K562 (cell line): ENCODE data around the gene CNTF. TPM values are rescaled to one million over a fixed set of nuclear protein-coding genes. Genes with fewer than 3 reads are reported as not detected.

ENCODE experiments used
- FOXM1 ChIP-seq, 2 experiments: fragments of 450-650 bp in 1 of 2; sonication (generic) in 1 of 2; formaldehyde crosslinking in 1 of 2; IDR thresholded peaks; 2 replicates each; pipeline versions ENCODE4 v1.6.1 to v1.9.0; 2017 to 2022; ENCODE audit warnings: low read depth in 2 of 2, mild to moderate bottlenecking in 2 of 2, missing genetic modification reagents in 1 of 2, moderate library complexity in 1 of 2
- MED1 ChIP-seq: sonication (generic); formaldehyde crosslinking; IDR thresholded peaks from 2 replicates; pipeline ENCODE4 v1.8.1; 2023; ENCODE audit warnings: missing genetic modification reagents, borderline replicate concordance
- POLR2AphosphoS5 ChIP-seq: IDR thresholded peaks from 2 replicates; pipeline ENCODE4 v1.6.1; 2011; ENCODE audit warnings: mild to moderate bottlenecking, low read depth, low read length, moderate library complexity; ENCODE audit not compliant: control insufficient read depth, insufficient read depth
- RUNX1 ChIP-seq: sonication (generic); IDR thresholded peaks from 2 replicates; pipeline ENCODE4 v1.6.1; 2016; ENCODE audit warnings: antibody characterized with exemption, low read depth
- SNIP1 ChIP-seq: fragments of 450-650 bp; IDR thresholded peaks from 2 replicates; pipeline ENCODE4 v1.7.1; 2017; ENCODE audit warnings: low read depth, mild to moderate bottlenecking
- TOE1 ChIP-seq, 2 experiments: fragments of 450-650 bp in 1 of 2; sonication (generic) in 1 of 2; formaldehyde crosslinking in 1 of 2; IDR thresholded peaks; 2 replicates each; pipeline versions ENCODE4 v1.7.1 to v1.8.0; 2016 to 2022; ENCODE audit warnings: borderline replicate concordance in 2 of 2, mild to moderate bottlenecking in 2 of 2, antibody characterized with exemption in 1 of 2, inconsistent platforms in 1 of 2, low read depth in 1 of 2, missing genetic modification reagents in 1 of 2, moderate library complexity in 1 of 2
- ZNF134 ChIP-seq: fragments of 250-450 bp; sonication (Bioruptor Pico); conservative IDR thresholded peaks from 2 replicates; pipeline ENCODE4 v1.4.0; 2020
- ZNF444 ChIP-seq: fragments of 250-450 bp; sonication (Bioruptor Pico); IDR thresholded peaks from 2 replicates; pipeline ENCODE4 v1.4.0; 2020; ENCODE audit warnings: mild to moderate bottlenecking, moderate library complexity
- ZNF707 ChIP-seq: fragments of 250-450 bp; sonication (Bioruptor Pico); conservative IDR thresholded peaks from 2 replicates; pipeline ENCODE4 v1.8.0; 2022; ENCODE audit warnings: inconsistent platforms, mild to moderate bottlenecking, moderate library complexity
- polyA plus RNA-seq, 8 experiments: library from polyadenylated mRNA; depleted of rRNA in 4 of 8; stranded (reverse) in 5 of 8; unstranded in 3 of 8; fragments of >200 nt; fragmentation: Nextera tagmentation in 2 of 8; fragmentation: Illumina TruSeq in 1 of 8; extraction: Ambion mirVana in 2 of 8; extraction: Trizol in 1 of 8; gene quantifications; 2 replicates each; pipeline versions ENCODE4 v1.2.1 to v1.2.3, GENCODE V29; 2011 to 2014; ENCODE audit warnings: inconsistent platforms in 1 of 8, missing spikeins in 1 of 8
- total RNA-seq, 7 experiments: library from RNA; depleted of rRNA in 6 of 7; stranded (reverse); fragments of >200 nt in 6 of 7; fragmentation: Illumina TruSeq in 2 of 7; extraction: Trizol in 2 of 7; gene quantifications; 2 replicates each; pipeline versions ENCODE4 v1.2.1 to v1.2.3, GENCODE V29; 2011 to 2021; ENCODE audit warnings: low replicate concordance in 1 of 7
- TF ChIP-seq, protein P1 (sequence below): sonication (generic); formaldehyde crosslinking; IDR thresholded peaks from 2 replicates; pipeline ENCODE4 v1.8.1; 2023; ENCODE audit warnings: mild to moderate bottlenecking, missing genetic modification reagents
- TF ChIP-seq, protein P2 (sequence below), 2 experiments: IDR thresholded peaks; 2 replicates each; pipeline ENCODE4 v1.6.1; 2011; ENCODE audit warnings: borderline replicate concordance in 1 of 2, control low read depth in 1 of 2, low read depth in 1 of 2, low read length in 1 of 2, mild to moderate bottlenecking in 1 of 2, mixed read lengths in 1 of 2, moderate library complexity in 1 of 2; ENCODE audit not compliant: insufficient read depth in 1 of 2, insufficient read length in 1 of 2, poor library complexity in 1 of 2, severe bottlenecking in 1 of 2; ENCODE audit errors: extremely low read depth in 1 of 2
- TF ChIP-seq, protein P3 (sequence below), 2 experiments: fragments of 450-650 bp; formaldehyde crosslinking in 1 of 2; IDR thresholded peaks; 2 replicates each; pipeline versions ENCODE4 v1.4.0 to v1.6.1; 2014 to 2020; ENCODE audit warnings: mild to moderate bottlenecking in 2 of 2, borderline replicate concordance in 1 of 2, low read depth in 1 of 2

CNTF gene
- total and polyA plus RNA-seq, 9 of the 15 experiments (the other 6 are each of a cell fraction or from before 2014, with no cell fraction given): 0.17 to 5.0 (median 2.3) TPM

DNA sequence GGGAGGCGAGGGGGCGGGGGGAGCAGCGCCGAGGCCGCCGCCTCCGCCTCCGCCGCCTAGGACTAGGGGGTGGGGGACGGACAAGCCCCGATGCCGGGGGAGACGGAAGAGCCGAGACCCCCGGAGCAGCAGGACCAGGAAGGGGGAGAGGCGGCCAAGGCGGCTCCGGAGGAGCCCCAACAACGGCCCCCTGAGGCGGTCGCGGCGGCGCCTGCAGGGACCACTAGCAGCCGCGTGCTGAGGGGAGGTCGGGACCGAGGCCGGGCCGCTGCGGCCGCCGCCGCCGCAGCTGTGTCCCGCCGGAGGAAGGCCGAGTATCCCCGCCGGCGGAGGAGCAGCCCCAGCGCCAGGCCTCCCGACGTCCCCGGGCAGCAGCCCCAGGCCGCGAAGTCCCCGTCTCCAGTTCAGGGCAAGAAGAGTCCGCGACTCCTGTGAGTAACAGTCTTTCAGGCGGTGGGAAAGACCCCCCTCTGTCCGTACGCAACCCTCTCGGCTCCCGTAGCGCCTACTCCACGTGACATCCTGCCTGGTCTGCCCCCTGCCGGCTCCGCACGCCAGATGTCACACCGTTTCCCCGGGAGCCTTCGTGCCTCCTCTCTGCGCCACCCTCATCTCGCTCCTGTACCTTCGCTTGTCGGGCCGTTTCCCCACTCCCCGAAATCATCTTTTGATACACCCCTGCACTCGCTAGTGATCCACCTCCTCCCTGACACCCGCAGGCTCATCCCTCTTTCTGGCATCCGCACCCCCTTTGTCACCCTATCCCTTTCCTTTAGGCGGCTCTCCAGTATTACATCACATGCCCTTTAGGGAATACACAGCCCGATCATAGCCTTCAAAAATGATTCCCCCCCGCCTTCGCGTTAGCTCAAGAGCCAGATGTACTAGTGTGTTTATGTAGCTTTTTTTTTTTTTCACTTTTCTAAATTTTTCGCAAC lies 43.0 kb upstream of the CNTF start (continued):
- TF ChIP-seq, protein P1, sequence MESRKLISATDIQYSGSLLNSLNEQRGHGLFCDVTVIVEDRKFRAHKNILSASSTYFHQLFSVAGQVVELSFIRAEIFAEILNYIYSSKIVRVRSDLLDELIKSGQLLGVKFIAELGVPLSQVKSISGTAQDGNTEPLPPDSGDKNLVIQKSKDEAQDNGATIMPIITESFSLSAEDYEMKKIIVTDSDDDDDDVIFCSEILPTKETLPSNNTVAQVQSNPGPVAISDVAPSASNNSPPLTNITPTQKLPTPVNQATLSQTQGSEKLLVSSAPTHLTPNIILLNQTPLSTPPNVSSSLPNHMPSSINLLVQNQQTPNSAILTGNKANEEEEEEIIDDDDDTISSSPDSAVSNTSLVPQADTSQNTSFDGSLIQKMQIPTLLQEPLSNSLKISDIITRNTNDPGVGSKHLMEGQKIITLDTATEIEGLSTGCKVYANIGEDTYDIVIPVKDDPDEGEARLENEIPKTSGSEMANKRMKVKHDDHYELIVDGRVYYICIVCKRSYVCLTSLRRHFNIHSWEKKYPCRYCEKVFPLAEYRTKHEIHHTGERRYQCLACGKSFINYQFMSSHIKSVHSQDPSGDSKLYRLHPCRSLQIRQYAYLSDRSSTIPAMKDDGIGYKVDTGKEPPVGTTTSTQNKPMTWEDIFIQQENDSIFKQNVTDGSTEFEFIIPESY (CRISPR knock-in tag): peak; percentile 50; the same call in 1 of the 2 replicates
- peak; percentile 96 for TF ChIP-seq TOE1 (IDR thresholded peaks at IDR 0.05; ENCODE audit: borderline replicate concordance)
- TF ChIP-seq TOE1 (CRISPR knock-in tag; IDR thresholded peaks at IDR 0.05; ENCODE audit: borderline replicate concordance, low read depth): no peak
- TF ChIP-seq ZNF707 (CRISPR knock-in tag): no peak
- TF ChIP-seq, protein P2, sequence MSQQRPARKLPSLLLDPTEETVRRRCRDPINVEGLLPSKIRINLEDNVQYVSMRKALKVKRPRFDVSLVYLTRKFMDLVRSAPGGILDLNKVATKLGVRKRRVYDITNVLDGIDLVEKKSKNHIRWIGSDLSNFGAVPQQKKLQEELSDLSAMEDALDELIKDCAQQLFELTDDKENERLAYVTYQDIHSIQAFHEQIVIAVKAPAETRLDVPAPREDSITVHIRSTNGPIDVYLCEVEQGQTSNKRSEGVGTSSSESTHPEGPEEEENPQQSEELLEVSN (IDR thresholded peaks at IDR 0.05; ENCODE audit: borderline replicate concordance in 1 of 2, extremely low read depth in 1 of 2, insufficient read depth in 1 of 2, insufficient read length in 1 of 2, low read depth in 1 of 2, low read length in 1 of 2, poor library complexity in 1 of 2, severe bottlenecking in 1 of 2): peak; percentile 91 to 94
- no peak for TF ChIP-seq SNIP1
- peak; percentile 56 for TF ChIP-seq FOXM1 (IDR thresholded peaks at IDR 0.05; ENCODE audit: low read depth)
- TF ChIP-seq FOXM1 (CRISPR knock-in tag; IDR thresholded peaks at IDR 0.05; ENCODE audit: low read depth): peak; percentile 95
- TF ChIP-seq MED1 (CRISPR knock-in tag): no peak
- peak; percentile 71 for TF ChIP-seq POLR2AphosphoS5
- no peak for TF ChIP-seq ZNF444 (CRISPR knock-in tag)
- no peak for TF ChIP-seq ZNF134 (CRISPR knock-in tag)
- TF ChIP-seq, protein P3, sequence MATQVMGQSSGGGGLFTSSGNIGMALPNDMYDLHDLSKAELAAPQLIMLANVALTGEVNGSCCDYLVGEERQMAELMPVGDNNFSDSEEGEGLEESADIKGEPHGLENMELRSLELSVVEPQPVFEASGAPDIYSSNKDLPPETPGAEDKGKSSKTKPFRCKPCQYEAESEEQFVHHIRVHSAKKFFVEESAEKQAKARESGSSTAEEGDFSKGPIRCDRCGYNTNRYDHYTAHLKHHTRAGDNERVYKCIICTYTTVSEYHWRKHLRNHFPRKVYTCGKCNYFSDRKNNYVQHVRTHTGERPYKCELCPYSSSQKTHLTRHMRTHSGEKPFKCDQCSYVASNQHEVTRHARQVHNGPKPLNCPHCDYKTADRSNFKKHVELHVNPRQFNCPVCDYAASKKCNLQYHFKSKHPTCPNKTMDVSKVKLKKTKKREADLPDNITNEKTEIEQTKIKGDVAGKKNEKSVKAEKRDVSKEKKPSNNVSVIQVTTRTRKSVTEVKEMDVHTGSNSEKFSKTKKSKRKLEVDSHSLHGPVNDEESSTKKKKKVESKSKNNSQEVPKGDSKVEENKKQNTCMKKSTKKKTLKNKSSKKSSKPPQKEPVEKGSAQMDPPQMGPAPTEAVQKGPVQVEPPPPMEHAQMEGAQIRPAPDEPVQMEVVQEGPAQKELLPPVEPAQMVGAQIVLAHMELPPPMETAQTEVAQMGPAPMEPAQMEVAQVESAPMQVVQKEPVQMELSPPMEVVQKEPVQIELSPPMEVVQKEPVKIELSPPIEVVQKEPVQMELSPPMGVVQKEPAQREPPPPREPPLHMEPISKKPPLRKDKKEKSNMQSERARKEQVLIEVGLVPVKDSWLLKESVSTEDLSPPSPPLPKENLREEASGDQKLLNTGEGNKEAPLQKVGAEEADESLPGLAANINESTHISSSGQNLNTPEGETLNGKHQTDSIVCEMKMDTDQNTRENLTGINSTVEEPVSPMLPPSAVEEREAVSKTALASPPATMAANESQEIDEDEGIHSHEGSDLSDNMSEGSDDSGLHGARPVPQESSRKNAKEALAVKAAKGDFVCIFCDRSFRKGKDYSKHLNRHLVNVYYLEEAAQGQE (IDR thresholded peaks at IDR 0.05; ENCODE audit: borderline replicate concordance): peak; percentile 78
- TF ChIP-seq, protein P3 (CRISPR knock-in tag; IDR thresholded peaks at IDR 0.05; ENCODE audit: low read depth): no peak; the same call in 1 of the 2 replicates
- no peak for TF ChIP-seq RUNX1
